Esophagus muscularis mucosa (tissue), 3 donors: ENCODE measurements around the gene SOST.

Experiments used
- POLR2A ChIP-seq: fragments of 450-650 bp; IDR thresholded peaks from one replicate; pipeline ENCODE4 v1.6.1; 2017; ENCODE audit warnings: antibody characterized with exemption, moderate library complexity, mild to moderate bottlenecking, low read depth
- POLR2AphosphoS5 ChIP-seq, 2 donors: sonication (generic); formaldehyde crosslinking; IDR thresholded peaks; one replicate each; pipeline ENCODE4 v1.6.1; 2017; ENCODE audit warnings: antibody characterized with exemption in 2 of 2
- TF ChIP-seq, protein P1 (sequence below), 3 experiments: fragments of 200-600 bp in 2 of 3; fragments of 450-650 bp in 1 of 3; sonication (generic) in 2 of 3; IDR thresholded peaks; one replicate each; pipeline ENCODE4 v1.5.1; 2017 to 2019; ENCODE audit warnings: antibody characterized with exemption in 3 of 3, mild to moderate bottlenecking in 2 of 3, moderate library complexity in 1 of 3

DNA sequence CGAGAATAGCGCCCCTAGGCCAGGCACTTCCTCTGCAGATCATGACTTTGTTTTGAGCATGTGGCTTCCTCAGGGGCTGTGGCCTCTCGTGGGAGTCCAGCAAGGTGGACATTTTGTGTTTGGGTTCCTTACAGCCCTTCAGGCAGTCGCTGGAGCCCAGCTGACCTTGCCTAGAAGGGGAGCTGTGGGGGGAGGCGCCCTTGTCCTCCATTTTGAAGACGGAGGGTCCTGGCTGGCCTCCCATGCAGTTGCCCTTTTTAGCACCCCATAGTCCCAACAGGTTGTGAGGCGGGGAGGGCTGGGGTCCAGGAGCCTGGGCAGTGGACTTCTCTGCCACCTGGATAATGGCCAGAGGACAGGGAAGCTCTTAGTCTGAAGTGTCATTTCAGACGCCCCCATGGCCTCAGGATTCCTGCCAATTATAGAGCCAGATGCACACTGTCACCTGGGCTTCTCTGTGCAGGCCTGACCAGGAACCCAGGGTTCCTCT lies 1.4 kb downstream of the SOST start:
- TF ChIP-seq, protein P1, sequence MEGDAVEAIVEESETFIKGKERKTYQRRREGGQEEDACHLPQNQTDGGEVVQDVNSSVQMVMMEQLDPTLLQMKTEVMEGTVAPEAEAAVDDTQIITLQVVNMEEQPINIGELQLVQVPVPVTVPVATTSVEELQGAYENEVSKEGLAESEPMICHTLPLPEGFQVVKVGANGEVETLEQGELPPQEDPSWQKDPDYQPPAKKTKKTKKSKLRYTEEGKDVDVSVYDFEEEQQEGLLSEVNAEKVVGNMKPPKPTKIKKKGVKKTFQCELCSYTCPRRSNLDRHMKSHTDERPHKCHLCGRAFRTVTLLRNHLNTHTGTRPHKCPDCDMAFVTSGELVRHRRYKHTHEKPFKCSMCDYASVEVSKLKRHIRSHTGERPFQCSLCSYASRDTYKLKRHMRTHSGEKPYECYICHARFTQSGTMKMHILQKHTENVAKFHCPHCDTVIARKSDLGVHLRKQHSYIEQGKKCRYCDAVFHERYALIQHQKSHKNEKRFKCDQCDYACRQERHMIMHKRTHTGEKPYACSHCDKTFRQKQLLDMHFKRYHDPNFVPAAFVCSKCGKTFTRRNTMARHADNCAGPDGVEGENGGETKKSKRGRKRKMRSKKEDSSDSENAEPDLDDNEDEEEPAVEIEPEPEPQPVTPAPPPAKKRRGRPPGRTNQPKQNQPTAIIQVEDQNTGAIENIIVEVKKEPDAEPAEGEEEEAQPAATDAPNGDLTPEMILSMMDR (IDR thresholded peaks at IDR 0.05): no peak
- TF ChIP-seq POLR2AphosphoS5 (IDR thresholded peaks at IDR 0.05) (no peak), POLR2A (no peak)
